MM.1S (cell line): ENCODE results near the gene ACIN1.
"Not testable (repeated sequence)": the region's sequence is repeated elsewhere in the genome, so short reads cannot be mapped to it uniquely, and the experiment has no call there.

Source experiments
- DNase-seq: peaks from one replicate; pipeline ENCODE4 v3.0.0-alpha.2; 2015
- H2AFZ ChIP-seq: fragments of 300-600 bp; sonication (generic); 2 replicates; pipeline ENCODE4 v1.6.0; 2016; ENCODE audit warnings: antibody characterized with exemption, low read length
- H3F3A ChIP-seq: fragments of 300-600 bp; sonication (generic); 2 replicates; pipeline ENCODE4 v1.6.1; 2016; ENCODE audit warnings: mild to moderate bottlenecking, antibody characterized with exemption, low read length, moderate library complexity, mixed read lengths; ENCODE audit not compliant: insufficient read depth
- H3K27ac ChIP-seq: fragments of 300-600 bp; sonication (generic); 2 replicates; pipeline ENCODE4 v1.5.1; 2016; ENCODE audit warnings: mild to moderate bottlenecking, low read length
- H3K27me3 ChIP-seq: fragments of 300-600 bp; sonication (generic); replicated peaks from 2 replicates; pipeline ENCODE4 v1.6.0; 2016; ENCODE audit warnings: low read length; ENCODE audit not compliant: insufficient read depth
- H3K36me3 ChIP-seq: fragments of 300-600 bp; sonication (generic); replicated peaks from 2 replicates; pipeline ENCODE4 v1.6.1; 2016; ENCODE audit warnings: mild to moderate bottlenecking, low read length, mixed read lengths; ENCODE audit not compliant: insufficient read depth
- H3K4me1 ChIP-seq: fragments of 300-600 bp; sonication (generic); 2 replicates; pipeline ENCODE4 v1.6.1; 2016; ENCODE audit warnings: low read length, mixed read lengths
- H3K4me2 ChIP-seq: fragments of 300-600 bp; sonication (generic); 2 replicates; pipeline ENCODE4 v1.6.0; 2016; ENCODE audit warnings: low read depth, low read length
- H3K4me3 ChIP-seq: fragments of 300-600 bp; sonication (generic); 2 replicates; pipeline ENCODE4 v1.5.1; 2016; ENCODE audit warnings: low read length, mixed read lengths
- H3K79me2 ChIP-seq: fragments of 300-600 bp; sonication (generic); 2 replicates; pipeline ENCODE4 v1.6.1; 2016; ENCODE audit warnings: mixed run types, low read length, mixed read lengths
- H3K9ac ChIP-seq: fragments of 300-600 bp; sonication (generic); 2 replicates; pipeline ENCODE4 v1.6.1; 2016; ENCODE audit warnings: low read length, mixed read lengths
- H3K9me2 ChIP-seq: fragments of 300-600 bp; sonication (generic); replicated peaks from 2 replicates; pipeline ENCODE4 v1.6.1; 2016; ENCODE audit warnings: mild to moderate bottlenecking, low read length, mixed read lengths; ENCODE audit not compliant: insufficient read depth
- H3K9me3 ChIP-seq: fragments of 300-600 bp; sonication (generic); replicated peaks from 2 replicates; pipeline ENCODE4 v1.6.1; 2016; ENCODE audit warnings: mild to moderate bottlenecking, low read length, mixed read lengths; ENCODE audit not compliant: insufficient read depth
- H4K20me1 ChIP-seq: fragments of 300-600 bp; sonication (generic); 2 replicates; pipeline ENCODE4 v1.6.1; 2016; ENCODE audit warnings: mild to moderate bottlenecking, low read length, moderate library complexity, mixed read lengths; ENCODE audit not compliant: insufficient read depth
- CTCF ChIP-seq: fragments of 300-600 bp; sonication (generic); IDR thresholded peaks from 2 replicates; pipeline ENCODE4 v1.5.1; 2016; ENCODE audit warnings: antibody characterized with exemption, low read length, mixed read lengths
- EZH2 ChIP-seq: fragments of 300-600 bp; sonication (generic); optimal IDR thresholded peaks from 2 replicates; pipeline ENCODE3; 2017; ENCODE audit warnings: low read depth, mild to moderate bottlenecking, antibody characterized with exemption, low read length, mixed read lengths
- EZH2phosphoT487 ChIP-seq: fragments of 300-600 bp; sonication (generic); IDR thresholded peaks from 2 replicates; pipeline ENCODE4 v1.6.1; 2018; ENCODE audit warnings: antibody characterized with exemption, low read length

Gene ACIN1

DNA sequence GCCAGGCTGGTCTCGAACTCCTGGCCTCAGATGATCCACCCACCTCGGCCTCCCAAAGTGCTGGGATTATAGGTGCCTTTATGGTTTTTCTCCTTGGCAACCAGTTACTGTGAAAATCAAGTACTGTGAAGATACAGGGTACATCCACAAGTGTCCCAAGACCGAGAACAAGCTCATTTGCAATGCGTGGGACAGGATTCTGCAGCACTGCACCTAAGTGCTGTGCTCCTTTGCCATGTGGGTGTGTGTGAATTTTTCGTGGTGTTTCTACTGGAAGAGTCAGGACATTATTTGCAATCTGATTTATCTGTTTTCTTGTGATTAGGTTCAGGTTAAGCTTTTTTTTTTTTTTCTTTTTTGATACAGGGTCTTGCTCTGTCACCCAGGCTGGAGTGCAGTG is 77.8 kb downstream of the ACIN1 start:
- no peaks in the 10 kb centered on the region for H3K79me2 ChIP-seq
- no peak overlapping the region for H3K4me3 ChIP-seq
- DNase-seq: no peak
- no peaks in the 10 kb centered on the region for H4K20me1 ChIP-seq
- no peak overlapping the region for H3K4me2 ChIP-seq
- TF ChIP-seq EZH2phosphoT487: no peak
- no peak for TF ChIP-seq CTCF
- no peak for TF ChIP-seq EZH2
- H3F3A ChIP-seq: no peaks in the 10 kb centered on the region
- no peaks in the 10 kb centered on the region for H3K36me3 ChIP-seq
- no peaks in the 10 kb centered on the region for H3K9me3 ChIP-seq
- H3K9me2 ChIP-seq: no peaks in the 10 kb centered on the region
- H3K27me3 ChIP-seq: no peaks in the 10 kb centered on the region
- H2AFZ ChIP-seq: no peak overlapping the region
- no peaks in the 10 kb centered on the region for H3K4me1 ChIP-seq
- no peak overlapping the region for H3K27ac ChIP-seq
- no peak overlapping the region for H3K9ac ChIP-seq

- DNase-seq: no peak
- Histone ChIP-seq H2AFZ (no peak overlapping the region), H3K79me2 (no peaks in the 10 kb centered on the region), H3K27ac (no peak overlapping the region), H3K36me3 (no peaks in the 10 kb centered on the region), H3F3A (no peaks in the 10 kb centered on the region), H3K9me2 (no peaks in the 10 kb centered on the region), H3K27me3 (no peaks in the 10 kb centered on the region), H4K20me1 (no peaks in the 10 kb centered on the region), H3K9me3 (no peaks in the 10 kb centered on the region), H3K4me2 (no peak overlapping the region), H3K4me3 (no peak overlapping the region), H3K9ac (no peak overlapping the region), H3K4me1 (no peaks in the 10 kb centered on the region)
- no peak for TF ChIP-seq CTCF
- TF ChIP-seq EZH2phosphoT487: no peak
- no peak for TF ChIP-seq EZH2
These were observed 79.3 kb downstream of the ACIN1 start for GRCh38 chr14:23015618-23016017.

- H2AFZ ChIP-seq, H4K20me1 ChIP-seq, H3F3A ChIP-seq, H3K4me1 ChIP-seq, H3K27me3 ChIP-seq, H3K4me2 ChIP-seq, H3K9me3 ChIP-seq, H3K9ac ChIP-seq, H3K9me2 ChIP-seq, H3K4me3 ChIP-seq, H3K36me3 ChIP-seq, H3K79me2 ChIP-seq, H3K27ac ChIP-seq, DNase-seq: not testable (repeated sequence)
These were observed 81.2 kb downstream of the ACIN1 start for GRCh38 chr14:23013749-23014054.

DNA sequence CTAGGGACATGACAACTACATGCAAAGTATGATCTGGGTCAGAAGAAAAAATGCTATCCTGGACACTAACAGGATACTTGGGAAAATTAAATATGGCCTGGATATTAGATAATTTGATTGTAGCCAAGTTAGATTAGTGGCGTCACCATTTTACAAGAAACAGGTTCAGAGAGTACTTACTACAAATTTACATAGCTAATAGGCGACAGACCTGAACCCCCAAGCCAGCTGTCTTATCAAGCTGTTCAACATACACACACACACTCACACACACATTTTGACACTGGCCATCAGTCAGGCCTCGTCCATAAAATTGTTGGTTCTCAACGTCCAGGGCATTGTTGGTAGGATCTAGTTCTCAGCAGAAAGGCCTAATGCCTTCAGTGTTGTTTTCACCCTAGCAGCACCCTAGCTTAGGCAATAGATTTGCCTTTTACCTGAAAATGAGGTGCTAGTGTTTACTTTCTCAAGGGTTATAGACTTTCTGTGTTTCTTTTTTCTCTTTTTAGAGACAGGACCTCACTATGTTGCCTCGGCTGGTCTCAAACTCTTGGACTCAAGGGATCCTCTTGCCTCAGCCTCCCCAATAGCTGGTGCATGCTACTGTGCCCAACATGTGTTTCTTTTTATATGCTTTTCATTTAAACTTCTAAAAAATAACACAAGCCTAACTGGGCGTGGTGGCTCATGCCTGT is 81.7 kb downstream of the ACIN1 start:
- H3K9ac ChIP-seq: no peak overlapping the region

More for the DNA sequence above, 81.7 kb downstream of the ACIN1 start:
- Histone ChIP-seq H4K20me1 (no peaks in the 10 kb centered on the region), H3K4me2 (no peak overlapping the region), H3K9me3 (no peaks in the 10 kb centered on the region), H3K36me3 (no peaks in the 10 kb centered on the region), H3K4me3 (no peak overlapping the region), H3F3A (peaks cover 12% of the 10 kb centered on the region), H3K79me2 (no peaks in the 10 kb centered on the region), H3K9me2 (no peaks in the 10 kb centered on the region), H3K27ac (no peak overlapping the region), H3K4me1 (peaks cover 5% of the 10 kb centered on the region; the same call in 1 of the 2 replicates), H2AFZ (no peak overlapping the region), H3K27me3 (no peaks in the 10 kb centered on the region)
- TF ChIP-seq CTCF (no peak), EZH2phosphoT487 (no peak), EZH2 (no peak)
- DNase-seq: no peak
